ENCODE measurements around the gene LRRC74B.

GRCh38 chr22:21094911-21095772 lies 49.4 kb downstream of the LRRC74B start:
- TF ChIP-seq CTCF (conservative IDR thresholded peaks at IDR 0.05) (no peak), ZFX (IDR thresholded peaks at IDR 0.05) (no peak)
